ENCODE results near the gene BSCL2. TPM values are rescaled to one million over a fixed set of nuclear protein-coding genes. Genes with fewer than 3 reads are reported as not detected.

BSCL2 gene
- total RNA-seq, 1 donor from 2014 or later, result 19.8 TPM

GRCh38 chr11:62721994-62722393 is 14.8 kb upstream of the BSCL2 start:
- Histone ChIP-seq H3K27ac (ENCODE audit: low read depth, low read length) (no peak overlapping the region), H3K36me3 (ENCODE audit: control insufficient read depth in 3 of 3, insufficient read depth in 3 of 3, low read length in 3 of 3) (peaks cover 53 to 62% (median 60%) of the 10 kb centered on the region in 3 donors), H3K4me3 (ENCODE audit: low read length in 3 of 3) (no peak overlapping the region), H3K9ac (ENCODE audit: low read depth in 1 of 3, low read length in 3 of 3) (no peak overlapping the region), H3K4me1 (ENCODE audit: control insufficient read depth in 3 of 3, insufficient read depth in 3 of 3, low read length in 3 of 3) (peaks cover 24 to 29% (median 24%) of the 10 kb centered on the region in 3 donors), H3K9me3 (ENCODE audit: control insufficient read depth in 3 of 3, low read length in 3 of 3) (no peaks in the 10 kb centered on the region), H3K27me3 (ENCODE audit: control insufficient read depth in 3 of 3, insufficient read depth in 3 of 3, low read length in 3 of 3) (no peaks in the 10 kb centered on the region)

- H3K4me1 ChIP-seq (ENCODE audit: control insufficient read depth in 3 of 3, insufficient read depth in 3 of 3, low read length in 3 of 3), result peaks cover 8 to 11% (median 10%) of the 10 kb centered on the region in 3 donors
- no peak overlapping the region for H3K27ac ChIP-seq (ENCODE audit: low read depth, low read length)
- H3K27me3 ChIP-seq (ENCODE audit: control insufficient read depth in 3 of 3, insufficient read depth in 3 of 3, low read length in 3 of 3), result no peaks in the 10 kb centered on the region
- H3K4me3 ChIP-seq (ENCODE audit: low read length in 3 of 3), result no peak overlapping the region
- H3K36me3 ChIP-seq (ENCODE audit: control insufficient read depth in 3 of 3, insufficient read depth in 3 of 3, low read length in 3 of 3), result peaks cover 63 to 85% (median 83%) of the 10 kb centered on the region in 3 donors
- no peaks in the 10 kb centered on the region for H3K9me3 ChIP-seq (ENCODE audit: control insufficient read depth in 3 of 3, low read length in 3 of 3)
- H3K9ac ChIP-seq (ENCODE audit: low read depth in 1 of 3, low read length in 3 of 3), result no peak overlapping the region
Observed at GRCh38 chr11:62719302-62719978, 12.2 kb upstream of the BSCL2 start.

- no peak overlapping the region for H3K27ac ChIP-seq (ENCODE audit: low read depth, low read length)
- peaks cover 0 to 5% (median 3%) of the 10 kb centered on the region in 3 donors for H3K4me1 ChIP-seq (ENCODE audit: control insufficient read depth in 3 of 3, insufficient read depth in 3 of 3, low read length in 3 of 3)
- H3K36me3 ChIP-seq (ENCODE audit: control insufficient read depth in 3 of 3, insufficient read depth in 3 of 3, low read length in 3 of 3), result peaks cover 58 to 87% (median 82%) of the 10 kb centered on the region in 3 donors
- no peaks in the 10 kb centered on the region for H3K27me3 ChIP-seq (ENCODE audit: control insufficient read depth in 3 of 3, insufficient read depth in 3 of 3, low read length in 3 of 3)
- no peak overlapping the region for H3K4me3 ChIP-seq (ENCODE audit: low read length in 3 of 3)
- H3K9ac ChIP-seq (ENCODE audit: low read depth in 1 of 3, low read length in 3 of 3), result peak overlapping the region in 1 of 3 donors; percentile 38
- no peaks in the 10 kb centered on the region for H3K9me3 ChIP-seq (ENCODE audit: control insufficient read depth in 3 of 3, low read length in 3 of 3)
Observed at GRCh38 chr11:62716816-62717215, 9.6 kb upstream of the BSCL2 start.

- Histone ChIP-seq H3K9ac (ENCODE audit: low read depth in 1 of 3, low read length in 3 of 3) (no peak overlapping the region), H3K9me3 (ENCODE audit: control insufficient read depth in 3 of 3, low read length in 3 of 3) (no peaks in the 10 kb centered on the region), H3K27ac (ENCODE audit: low read depth, low read length) (no peak overlapping the region), H3K4me3 (ENCODE audit: low read length in 3 of 3) (no peak overlapping the region), H3K27me3 (ENCODE audit: control insufficient read depth in 3 of 3, insufficient read depth in 3 of 3, low read length in 3 of 3) (no peaks in the 10 kb centered on the region), H3K36me3 (ENCODE audit: control insufficient read depth in 3 of 3, insufficient read depth in 3 of 3, low read length in 3 of 3) (peaks cover 52 to 81% (median 80%) of the 10 kb centered on the region in 3 donors), H3K4me1 (ENCODE audit: control insufficient read depth in 3 of 3, insufficient read depth in 3 of 3, low read length in 3 of 3) (peaks cover 0 to 5% (median 3%) of the 10 kb centered on the region in 3 donors)
Observed at GRCh38 chr11:62716206-62716605, 9.0 kb upstream of the BSCL2 start.

GRCh38 chr11:62715150-62716130 is 8.2 kb upstream of the BSCL2 start:
- Histone ChIP-seq H3K4me3 (ENCODE audit: low read length in 3 of 3) (no peak overlapping the region), H3K9me3 (ENCODE audit: control insufficient read depth in 3 of 3, low read length in 3 of 3) (no peaks in the 10 kb centered on the region), H3K27me3 (ENCODE audit: control insufficient read depth in 3 of 3, insufficient read depth in 3 of 3, low read length in 3 of 3) (no peaks in the 10 kb centered on the region), H3K9ac (ENCODE audit: low read depth in 1 of 3, low read length in 3 of 3) (no peak overlapping the region), H3K4me1 (ENCODE audit: control insufficient read depth in 3 of 3, insufficient read depth in 3 of 3, low read length in 3 of 3) (peaks cover 4 to 8% (median 6%) of the 10 kb centered on the region in 3 donors), H3K36me3 (ENCODE audit: control insufficient read depth in 3 of 3, insufficient read depth in 3 of 3, low read length in 3 of 3) (peaks cover 50 to 77% (median 75%) of the 10 kb centered on the region in 3 donors), H3K27ac (ENCODE audit: low read depth, low read length) (no peak overlapping the region)

GRCh38 chr11:62713343-62713742 is 6.1 kb upstream of the BSCL2 start:
- H3K27ac ChIP-seq (ENCODE audit: low read depth, low read length), result peak overlapping the region; percentile 23
- H3K4me1 ChIP-seq (ENCODE audit: control insufficient read depth in 3 of 3, insufficient read depth in 3 of 3, low read length in 3 of 3), result peaks cover 19 to 22% (median 22%) of the 10 kb centered on the region in 3 donors
- no peaks in the 10 kb centered on the region for H3K27me3 ChIP-seq (ENCODE audit: control insufficient read depth in 3 of 3, insufficient read depth in 3 of 3, low read length in 3 of 3)
- H3K4me3 ChIP-seq (ENCODE audit: low read length in 3 of 3), result no peak overlapping the region
- peaks cover 40 to 59% (median 56%) of the 10 kb centered on the region in 3 donors for H3K36me3 ChIP-seq (ENCODE audit: control insufficient read depth in 3 of 3, insufficient read depth in 3 of 3, low read length in 3 of 3)
- no peaks in the 10 kb centered on the region for H3K9me3 ChIP-seq (ENCODE audit: control insufficient read depth in 3 of 3, low read length in 3 of 3)
- H3K9ac ChIP-seq (ENCODE audit: low read depth in 1 of 3, low read length in 3 of 3), result peak overlapping the region in 1 of 3 donors; percentile 28

- Histone ChIP-seq H3K27ac (ENCODE audit: low read depth, low read length) (peak overlapping the region; percentile 23), H3K9me3 (ENCODE audit: control insufficient read depth in 3 of 3, low read length in 3 of 3) (no peaks in the 10 kb centered on the region), H3K27me3 (ENCODE audit: control insufficient read depth in 3 of 3, insufficient read depth in 3 of 3, low read length in 3 of 3) (no peaks in the 10 kb centered on the region), H3K4me3 (ENCODE audit: low read length in 3 of 3) (no peak overlapping the region), H3K9ac (ENCODE audit: low read depth in 1 of 3, low read length in 3 of 3) (no peak overlapping the region), H3K4me1 (ENCODE audit: control insufficient read depth in 3 of 3, insufficient read depth in 3 of 3, low read length in 3 of 3) (peaks cover 21 to 27% (median 27%) of the 10 kb centered on the region in 3 donors), H3K36me3 (ENCODE audit: control insufficient read depth in 3 of 3, insufficient read depth in 3 of 3, low read length in 3 of 3) (peaks cover 38 to 57% (median 54%) of the 10 kb centered on the region in 3 donors)
Observed at GRCh38 chr11:62712861-62713260, 5.6 kb upstream of the BSCL2 start.

GRCh38 chr11:62712276-62712812 is 5.1 kb upstream of the BSCL2 start:
- no peaks in the 10 kb centered on the region for H3K27me3 ChIP-seq (ENCODE audit: control insufficient read depth in 3 of 3, insufficient read depth in 3 of 3, low read length in 3 of 3)
- H3K36me3 ChIP-seq (ENCODE audit: control insufficient read depth in 3 of 3, insufficient read depth in 3 of 3, low read length in 3 of 3), result peaks cover 34 to 51% (median 49%) of the 10 kb centered on the region in 3 donors
- no peak overlapping the region for H3K9ac ChIP-seq (ENCODE audit: low read depth in 1 of 3, low read length in 3 of 3)
- H3K4me3 ChIP-seq (ENCODE audit: low read length in 3 of 3), result no peak overlapping the region
- no peak overlapping the region for H3K27ac ChIP-seq (ENCODE audit: low read depth, low read length)
- H3K9me3 ChIP-seq (ENCODE audit: control insufficient read depth in 3 of 3, low read length in 3 of 3), result no peaks in the 10 kb centered on the region
- peaks cover 21 to 31% (median 30%) of the 10 kb centered on the region in 3 donors for H3K4me1 ChIP-seq (ENCODE audit: control insufficient read depth in 3 of 3, insufficient read depth in 3 of 3, low read length in 3 of 3)

GRCh38 chr11:62710001-62710345 is 2.7 kb upstream of the BSCL2 start:
- Histone ChIP-seq H3K4me1 (ENCODE audit: control insufficient read depth in 3 of 3, insufficient read depth in 3 of 3, low read length in 3 of 3) (peaks cover 40 to 51% (median 49%) of the 10 kb centered on the region in 3 donors), H3K9ac (ENCODE audit: low read depth in 1 of 3, low read length in 3 of 3) (peak overlapping the region; percentile 81 to 99 (median 99)), H3K4me3 (ENCODE audit: low read length in 3 of 3) (peak overlapping the region; percentile 88 to 97 (median 93)), H3K27ac (ENCODE audit: low read depth, low read length) (peak overlapping the region; percentile 88), H3K36me3 (ENCODE audit: control insufficient read depth in 3 of 3, insufficient read depth in 3 of 3, low read length in 3 of 3) (peaks cover 15 to 29% (median 28%) of the 10 kb centered on the region in 3 donors), H3K9me3 (ENCODE audit: control insufficient read depth in 3 of 3, low read length in 3 of 3) (no peaks in the 10 kb centered on the region), H3K27me3 (ENCODE audit: control insufficient read depth in 3 of 3, insufficient read depth in 3 of 3, low read length in 3 of 3) (no peaks in the 10 kb centered on the region)

Data from skeletal muscle tissue (tissue), 4 donors.